C4-2B (cell line): ENCODE measurements around the gene PDK1.

Experiments
- H3K27ac ChIP-seq: fragments of 450-650 bp; 2 replicates; pipeline ENCODE4 v1.5.1; 2017
- ZFX ChIP-seq: fragments of 450-650 bp; IDR thresholded peaks from 2 replicates; pipeline ENCODE4 v1.6.1; 2017
- TF ChIP-seq, protein P1 (sequence below): fragments of 450-650 bp; conservative IDR thresholded peaks from 2 replicates; pipeline ENCODE4 v1.5.1; 2017; ENCODE audit warnings: mild to moderate bottlenecking

PDK1 gene

DNA sequence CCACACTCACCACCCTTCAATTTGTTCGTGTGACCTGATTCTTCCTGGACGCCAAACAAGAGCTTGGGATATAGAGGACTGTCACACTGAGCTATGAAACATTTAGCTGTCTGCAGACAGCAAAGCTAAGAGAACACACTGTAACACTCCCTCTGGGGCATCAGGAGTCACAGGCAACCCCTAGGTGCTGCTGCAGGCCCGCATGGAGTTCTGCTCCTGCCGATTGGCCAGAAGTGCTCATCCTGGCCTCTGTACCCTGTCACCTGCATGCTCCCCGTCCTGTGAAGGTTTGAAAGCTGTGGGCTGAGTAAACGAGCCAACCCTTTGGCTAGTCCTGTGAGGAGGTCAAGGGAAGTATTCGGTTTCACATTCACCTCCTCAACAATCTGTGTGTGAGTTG, 73.7 kb downstream of the PDK1 start:
- TF ChIP-seq, protein P1, sequence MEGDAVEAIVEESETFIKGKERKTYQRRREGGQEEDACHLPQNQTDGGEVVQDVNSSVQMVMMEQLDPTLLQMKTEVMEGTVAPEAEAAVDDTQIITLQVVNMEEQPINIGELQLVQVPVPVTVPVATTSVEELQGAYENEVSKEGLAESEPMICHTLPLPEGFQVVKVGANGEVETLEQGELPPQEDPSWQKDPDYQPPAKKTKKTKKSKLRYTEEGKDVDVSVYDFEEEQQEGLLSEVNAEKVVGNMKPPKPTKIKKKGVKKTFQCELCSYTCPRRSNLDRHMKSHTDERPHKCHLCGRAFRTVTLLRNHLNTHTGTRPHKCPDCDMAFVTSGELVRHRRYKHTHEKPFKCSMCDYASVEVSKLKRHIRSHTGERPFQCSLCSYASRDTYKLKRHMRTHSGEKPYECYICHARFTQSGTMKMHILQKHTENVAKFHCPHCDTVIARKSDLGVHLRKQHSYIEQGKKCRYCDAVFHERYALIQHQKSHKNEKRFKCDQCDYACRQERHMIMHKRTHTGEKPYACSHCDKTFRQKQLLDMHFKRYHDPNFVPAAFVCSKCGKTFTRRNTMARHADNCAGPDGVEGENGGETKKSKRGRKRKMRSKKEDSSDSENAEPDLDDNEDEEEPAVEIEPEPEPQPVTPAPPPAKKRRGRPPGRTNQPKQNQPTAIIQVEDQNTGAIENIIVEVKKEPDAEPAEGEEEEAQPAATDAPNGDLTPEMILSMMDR: no peak
- no peak for TF ChIP-seq ZFX
- no peak overlapping the region for H3K27ac ChIP-seq

DNA sequence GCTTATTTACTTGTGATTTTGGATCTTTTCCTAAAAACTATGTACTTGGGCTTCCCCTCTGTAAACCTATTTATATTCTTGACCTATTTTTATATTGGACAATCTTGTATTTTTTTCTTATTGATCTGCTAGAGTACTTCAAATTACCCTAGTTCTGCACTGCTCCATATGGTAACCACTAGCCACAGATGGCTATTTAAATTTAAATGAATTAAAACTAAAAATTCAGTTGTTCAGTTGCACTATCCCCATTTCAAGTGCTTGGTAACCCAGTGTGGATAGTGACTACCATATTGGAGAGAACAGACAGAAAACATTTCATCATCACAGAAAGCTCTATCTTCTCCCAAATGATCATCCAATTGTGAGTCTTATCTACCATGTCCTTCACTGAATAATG, 74.3 kb downstream of the PDK1 start:
- no peak overlapping the region for H3K27ac ChIP-seq
- TF ChIP-seq ZFX: no peak
- TF ChIP-seq, protein P1: no peak

DNA sequence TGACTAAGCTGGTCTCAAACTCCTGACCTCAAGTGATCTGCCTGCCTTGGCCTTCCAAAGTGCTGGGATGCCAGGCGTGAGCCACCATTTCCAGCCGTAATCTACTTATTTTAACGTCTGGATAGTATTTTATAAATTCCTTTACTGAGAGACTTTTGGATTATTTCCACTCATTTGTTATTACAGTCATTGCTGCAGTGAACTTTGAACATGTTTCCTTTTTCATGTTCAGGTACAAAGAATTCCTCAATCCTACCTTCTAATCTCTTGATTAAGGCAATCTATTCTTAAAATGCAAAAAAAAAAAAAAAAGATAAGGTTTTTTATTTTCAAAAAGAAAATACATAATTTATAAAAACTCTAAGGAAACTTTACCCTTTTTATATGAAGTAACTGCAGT, 78.6 kb downstream of the PDK1 start:
- TF ChIP-seq, protein P1: no peak
- no peak for TF ChIP-seq ZFX
- no peak overlapping the region for H3K27ac ChIP-seq

DNA sequence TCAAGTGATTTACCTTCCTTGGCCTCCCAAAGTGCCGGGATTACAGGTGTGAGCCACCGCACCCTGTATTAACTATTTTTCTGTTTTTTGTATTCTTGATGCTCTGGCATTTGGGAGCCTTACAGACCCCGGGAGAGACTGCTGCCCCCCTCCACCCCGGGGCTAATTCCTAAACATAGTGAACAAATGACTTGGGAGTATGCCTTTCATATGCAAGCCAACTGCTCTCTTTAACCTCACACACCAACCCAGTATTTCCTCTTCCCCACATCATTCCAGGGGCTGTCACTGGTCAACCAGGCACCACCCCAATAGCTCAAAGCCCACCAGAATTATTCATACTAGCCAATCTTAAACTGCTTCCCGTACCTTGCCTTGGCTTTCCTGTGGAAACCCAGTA, 79.7 kb downstream of the PDK1 start:
- H3K27ac ChIP-seq: no peak overlapping the region
- TF ChIP-seq, protein P1: no peak
- TF ChIP-seq ZFX: no peak

DNA sequence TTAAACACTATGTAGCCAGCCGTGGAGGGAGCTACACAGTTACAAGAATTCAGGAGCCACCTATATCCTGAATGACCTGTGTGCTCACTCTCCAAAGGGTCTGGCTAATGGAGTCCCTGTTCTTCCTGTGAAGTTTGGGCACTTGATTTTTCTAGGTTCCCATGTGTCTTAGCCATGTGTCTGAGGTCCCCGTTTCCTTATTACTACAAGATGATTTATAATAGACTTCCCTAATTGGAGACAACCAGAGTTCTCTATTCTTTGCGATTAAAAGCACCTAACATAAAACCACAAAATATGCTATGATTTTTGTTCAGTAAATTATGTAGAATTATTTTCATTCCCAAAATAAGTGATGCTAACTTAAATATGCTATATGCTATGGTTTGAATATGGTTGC, 83.4 kb downstream of the PDK1 start:
- H3K27ac ChIP-seq: no peak overlapping the region
- TF ChIP-seq ZFX: no peak
- TF ChIP-seq, protein P1: no peak

DNA sequence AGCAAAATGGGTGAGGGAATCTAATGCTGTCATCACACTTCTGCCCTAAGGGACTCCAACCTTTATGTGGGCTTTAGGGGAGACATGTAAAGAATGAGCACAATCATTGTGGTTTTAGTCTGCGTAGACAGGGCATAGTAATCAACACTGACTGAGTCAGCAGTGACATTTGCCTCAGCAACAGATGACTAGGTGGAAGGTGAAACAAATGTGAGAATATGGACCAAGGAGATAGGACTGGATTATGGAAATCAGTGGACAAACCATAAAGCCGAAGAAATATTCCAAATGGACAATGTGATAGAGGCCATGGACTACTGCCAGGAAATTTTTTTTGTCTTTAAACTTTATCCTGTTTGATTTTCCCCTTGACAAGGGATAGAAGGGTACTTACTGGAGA, 83.9 kb downstream of the PDK1 start:
- no peak overlapping the region for H3K27ac ChIP-seq
- TF ChIP-seq ZFX: no peak
- TF ChIP-seq, protein P1: no peak

DNA sequence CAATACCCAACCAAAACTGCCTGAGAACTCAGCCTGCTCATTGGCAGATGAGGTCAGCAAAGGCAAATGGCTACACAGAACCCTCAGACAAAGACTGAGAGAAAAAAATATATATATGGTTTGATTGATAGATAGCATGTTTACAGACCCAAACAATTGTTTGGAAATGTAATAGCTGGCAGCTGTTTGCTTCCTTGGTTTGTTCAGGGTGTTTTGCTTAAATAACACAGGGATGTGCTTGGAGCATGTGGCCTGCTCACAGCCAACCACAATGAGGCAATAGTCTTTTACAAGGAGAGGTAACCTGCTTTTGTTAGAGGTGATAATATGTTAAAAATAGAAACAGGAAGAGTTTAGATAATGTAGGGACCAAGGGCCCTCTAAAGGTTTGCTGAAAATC, 84.5 kb downstream of the PDK1 start:
- TF ChIP-seq, protein P1: no peak
- no peak for TF ChIP-seq ZFX
- no peak overlapping the region for H3K27ac ChIP-seq
